GM12801 (cell line): ENCODE results near the gene TAF6L.

Experiments used
- CTCF ChIP-seq: IDR thresholded peaks from one replicate; pipeline ENCODE4 v1.5.1; 2011; ENCODE audit warnings: control low read depth; ENCODE audit not compliant: insufficient read length; ENCODE audit errors: extremely low read depth

TAF6L gene

GRCh38 chr11:62789576-62789975 is 18.4 kb downstream of the TAF6L start:
- no peak for TF ChIP-seq CTCF

- no peak for TF ChIP-seq CTCF
These were observed 20.5 kb downstream of the TAF6L start, which contains the start of gene TMEM223 for GRCh38 chr11:62791501-62792201. TSS of gene TMEM223 (minus strand) at chr11:62792006. CDS start at chr11:62791994, 12 bp downstream.

GRCh38 chr11:62792202-62792575 is 21.0 kb downstream of the TAF6L start:
- TF ChIP-seq CTCF: no peak

- no peak for TF ChIP-seq CTCF
These were observed 23.1 kb downstream of the TAF6L start for GRCh38 chr11:62794201-62794775.

GRCh38 chr11:62796281-62796680 is 25.1 kb downstream of the TAF6L start:
- no peak for TF ChIP-seq CTCF

GRCh38 chr11:62799486-62799885 is 28.3 kb downstream of the TAF6L start:
- TF ChIP-seq CTCF: no peak

GRCh38 chr11:62801071-62801470 is 29.9 kb downstream of the TAF6L start:
- TF ChIP-seq CTCF: no peak
